Measurements from ENCODE around the gene ARID1B. TPM values are rescaled to one million over a fixed set of nuclear protein-coding genes. Genes with fewer than 3 reads are reported as not detected.
A peak's percentile ranks its signal among the peaks of the same experiment; 100 is the strongest.

ARID1B gene
- total and polyA plus RNA-seq, 2 of the 13 experiments (the other 11 are each of a cell fraction or from before 2014, with no cell fraction given), result 20.1 to 32.6 TPM

DNA sequence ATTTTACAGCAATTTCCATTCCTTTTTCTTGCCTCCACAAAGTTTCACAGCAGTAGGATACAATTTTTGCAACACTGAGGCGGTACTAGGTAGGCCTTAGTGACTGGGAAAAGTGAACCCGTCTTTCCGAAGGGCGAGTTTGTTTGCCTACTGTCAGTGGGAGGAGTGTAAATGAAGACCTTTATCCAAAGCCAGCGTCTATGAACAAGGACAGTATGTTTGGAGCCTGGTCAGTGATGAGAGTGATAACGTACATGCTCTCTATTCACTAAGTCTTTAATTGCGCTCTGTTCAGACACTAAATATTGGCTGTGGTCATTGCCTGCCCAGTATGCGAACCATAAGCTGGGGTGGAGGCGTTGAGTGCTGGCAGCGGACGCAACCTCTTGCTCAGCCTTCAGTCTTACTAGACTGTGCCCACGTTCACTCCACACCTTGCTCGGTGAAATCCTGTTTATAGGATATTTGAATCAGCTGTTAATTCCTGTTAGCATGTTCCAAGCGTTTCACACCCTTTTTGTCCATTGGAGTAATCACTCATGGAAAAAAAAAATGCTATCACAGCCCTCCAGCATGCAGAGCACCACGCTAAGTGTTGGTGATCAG is 400.7 kb downstream of the ARID1B start (continued):
- TF ChIP-seq, protein P1, sequence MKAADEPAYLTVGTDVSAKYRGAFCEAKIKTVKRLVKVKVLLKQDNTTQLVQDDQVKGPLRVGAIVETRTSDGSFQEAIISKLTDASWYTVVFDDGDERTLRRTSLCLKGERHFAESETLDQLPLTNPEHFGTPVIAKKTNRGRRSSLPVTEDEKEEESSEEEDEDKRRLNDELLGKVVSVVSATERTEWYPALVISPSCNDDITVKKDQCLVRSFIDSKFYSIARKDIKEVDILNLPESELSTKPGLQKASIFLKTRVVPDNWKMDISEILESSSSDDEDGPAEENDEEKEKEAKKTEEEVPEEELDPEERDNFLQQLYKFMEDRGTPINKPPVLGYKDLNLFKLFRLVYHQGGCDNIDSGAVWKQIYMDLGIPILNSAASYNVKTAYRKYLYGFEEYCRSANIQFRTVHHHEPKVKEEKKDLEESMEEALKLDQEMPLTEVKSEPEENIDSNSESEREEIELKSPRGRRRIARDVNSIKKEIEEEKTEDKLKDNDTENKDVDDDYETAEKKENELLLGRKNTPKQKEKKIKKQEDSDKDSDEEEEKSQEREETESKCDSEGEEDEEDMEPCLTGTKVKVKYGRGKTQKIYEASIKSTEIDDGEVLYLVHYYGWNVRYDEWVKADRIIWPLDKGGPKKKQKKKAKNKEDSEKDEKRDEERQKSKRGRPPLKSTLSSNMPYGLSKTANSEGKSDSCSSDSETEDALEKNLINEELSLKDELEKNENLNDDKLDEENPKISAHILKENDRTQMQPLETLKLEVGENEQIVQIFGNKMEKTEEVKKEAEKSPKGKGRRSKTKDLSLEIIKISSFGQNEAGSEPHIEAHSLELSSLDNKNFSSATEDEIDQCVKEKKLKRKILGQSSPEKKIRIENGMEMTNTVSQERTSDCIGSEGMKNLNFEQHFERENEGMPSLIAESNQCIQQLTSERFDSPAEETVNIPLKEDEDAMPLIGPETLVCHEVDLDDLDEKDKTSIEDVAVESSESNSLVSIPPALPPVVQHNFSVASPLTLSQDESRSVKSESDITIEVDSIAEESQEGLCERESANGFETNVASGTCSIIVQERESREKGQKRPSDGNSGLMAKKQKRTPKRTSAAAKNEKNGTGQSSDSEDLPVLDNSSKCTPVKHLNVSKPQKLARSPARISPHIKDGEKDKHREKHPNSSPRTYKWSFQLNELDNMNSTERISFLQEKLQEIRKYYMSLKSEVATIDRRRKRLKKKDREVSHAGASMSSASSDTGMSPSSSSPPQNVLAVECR (CRISPR knock-in tag; IDR thresholded peaks at IDR 0.05; ENCODE audit: borderline replicate concordance), result no peak; the same call in 1 of the 2 replicates
- TF ChIP-seq CBX5 (CRISPR knock-in tag; IDR thresholded peaks at IDR 0.05; ENCODE audit: borderline replicate concordance) (no peak), ZSCAN9 (CRISPR knock-in tag; IDR thresholded peaks at IDR 0.05; ENCODE audit: borderline replicate concordance) (no peak), ZNF205 (CRISPR knock-in tag; IDR thresholded peaks at IDR 0.05) (no peak), NBN (conservative IDR thresholded peaks at IDR 0.05) (no peak), SMARCC2 (IDR thresholded peaks at IDR 0.05) (no peak), HNF4A (CRISPR knock-in tag; IDR thresholded peaks at IDR 0.05) (no peak; the same call in 1 of the 2 replicates), NR1H2 (CRISPR knock-in tag; IDR thresholded peaks at IDR 0.05; ENCODE audit: borderline replicate concordance, low read depth) (no peak), SP1 (IDR thresholded peaks at IDR 0.05) (no peak), SP1 (CRISPR knock-in tag; IDR thresholded peaks at IDR 0.05) (no peak), RARG (CRISPR knock-in tag; IDR thresholded peaks at IDR 0.05; ENCODE audit: low read depth) (no peak), ZNF44 (CRISPR knock-in tag; IDR thresholded peaks at IDR 0.05) (0 out of 2 replicates have a peak, but pooled peaks have one; percentile 38), TSC22D2 (CRISPR knock-in tag; IDR thresholded peaks at IDR 0.05; ENCODE audit: borderline replicate concordance) (no peak), MAFF (IDR thresholded peaks at IDR 0.05; ENCODE audit: low read depth, low read length) (no peak)
- TF ChIP-seq, protein P2, sequence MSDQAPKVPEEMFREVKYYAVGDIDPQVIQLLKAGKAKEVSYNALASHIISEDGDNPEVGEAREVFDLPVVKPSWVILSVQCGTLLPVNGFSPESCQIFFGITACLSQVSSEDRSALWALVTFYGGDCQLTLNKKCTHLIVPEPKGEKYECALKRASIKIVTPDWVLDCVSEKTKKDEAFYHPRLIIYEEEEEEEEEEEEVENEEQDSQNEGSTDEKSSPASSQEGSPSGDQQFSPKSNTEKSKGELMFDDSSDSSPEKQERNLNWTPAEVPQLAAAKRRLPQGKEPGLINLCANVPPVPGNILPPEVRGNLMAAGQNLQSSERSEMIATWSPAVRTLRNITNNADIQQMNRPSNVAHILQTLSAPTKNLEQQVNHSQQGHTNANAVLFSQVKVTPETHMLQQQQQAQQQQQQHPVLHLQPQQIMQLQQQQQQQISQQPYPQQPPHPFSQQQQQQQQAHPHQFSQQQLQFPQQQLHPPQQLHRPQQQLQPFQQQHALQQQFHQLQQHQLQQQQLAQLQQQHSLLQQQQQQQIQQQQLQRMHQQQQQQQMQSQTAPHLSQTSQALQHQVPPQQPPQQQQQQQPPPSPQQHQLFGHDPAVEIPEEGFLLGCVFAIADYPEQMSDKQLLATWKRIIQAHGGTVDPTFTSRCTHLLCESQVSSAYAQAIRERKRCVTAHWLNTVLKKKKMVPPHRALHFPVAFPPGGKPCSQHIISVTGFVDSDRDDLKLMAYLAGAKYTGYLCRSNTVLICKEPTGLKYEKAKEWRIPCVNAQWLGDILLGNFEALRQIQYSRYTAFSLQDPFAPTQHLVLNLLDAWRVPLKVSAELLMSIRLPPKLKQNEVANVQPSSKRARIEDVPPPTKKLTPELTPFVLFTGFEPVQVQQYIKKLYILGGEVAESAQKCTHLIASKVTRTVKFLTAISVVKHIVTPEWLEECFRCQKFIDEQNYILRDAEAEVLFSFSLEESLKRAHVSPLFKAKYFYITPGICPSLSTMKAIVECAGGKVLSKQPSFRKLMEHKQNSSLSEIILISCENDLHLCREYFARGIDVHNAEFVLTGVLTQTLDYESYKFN (CRISPR knock-in tag; conservative IDR thresholded peaks at IDR 0.05), result 0 out of 2 replicates have a peak, but pooled peaks have one; percentile 18
- TF ChIP-seq, protein P3, sequence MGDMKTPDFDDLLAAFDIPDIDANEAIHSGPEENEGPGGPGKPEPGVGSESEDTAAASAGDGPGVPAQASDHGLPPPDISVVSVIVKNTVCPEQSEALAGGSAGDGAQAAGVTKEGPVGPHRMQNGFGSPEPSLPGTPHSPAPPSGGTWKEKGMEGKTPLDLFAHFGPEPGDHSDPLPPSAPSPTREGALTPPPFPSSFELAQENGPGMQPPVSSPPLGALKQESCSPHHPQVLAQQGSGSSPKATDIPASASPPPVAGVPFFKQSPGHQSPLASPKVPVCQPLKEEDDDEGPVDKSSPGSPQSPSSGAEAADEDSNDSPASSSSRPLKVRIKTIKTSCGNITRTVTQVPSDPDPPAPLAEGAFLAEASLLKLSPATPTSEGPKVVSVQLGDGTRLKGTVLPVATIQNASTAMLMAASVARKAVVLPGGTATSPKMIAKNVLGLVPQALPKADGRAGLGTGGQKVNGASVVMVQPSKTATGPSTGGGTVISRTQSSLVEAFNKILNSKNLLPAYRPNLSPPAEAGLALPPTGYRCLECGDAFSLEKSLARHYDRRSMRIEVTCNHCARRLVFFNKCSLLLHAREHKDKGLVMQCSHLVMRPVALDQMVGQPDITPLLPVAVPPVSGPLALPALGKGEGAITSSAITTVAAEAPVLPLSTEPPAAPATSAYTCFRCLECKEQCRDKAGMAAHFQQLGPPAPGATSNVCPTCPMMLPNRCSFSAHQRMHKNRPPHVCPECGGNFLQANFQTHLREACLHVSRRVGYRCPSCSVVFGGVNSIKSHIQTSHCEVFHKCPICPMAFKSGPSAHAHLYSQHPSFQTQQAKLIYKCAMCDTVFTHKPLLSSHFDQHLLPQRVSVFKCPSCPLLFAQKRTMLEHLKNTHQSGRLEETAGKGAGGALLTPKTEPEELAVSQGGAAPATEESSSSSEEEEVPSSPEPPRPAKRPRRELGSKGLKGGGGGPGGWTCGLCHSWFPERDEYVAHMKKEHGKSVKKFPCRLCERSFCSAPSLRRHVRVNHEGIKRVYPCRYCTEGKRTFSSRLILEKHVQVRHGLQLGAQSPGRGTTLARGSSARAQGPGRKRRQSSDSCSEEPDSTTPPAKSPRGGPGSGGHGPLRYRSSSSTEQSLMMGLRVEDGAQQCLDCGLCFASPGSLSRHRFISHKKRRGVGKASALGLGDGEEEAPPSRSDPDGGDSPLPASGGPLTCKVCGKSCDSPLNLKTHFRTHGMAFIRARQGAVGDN (CRISPR knock-in tag; IDR thresholded peaks at IDR 0.05), result no peak
- TF ChIP-seq, protein P4, sequence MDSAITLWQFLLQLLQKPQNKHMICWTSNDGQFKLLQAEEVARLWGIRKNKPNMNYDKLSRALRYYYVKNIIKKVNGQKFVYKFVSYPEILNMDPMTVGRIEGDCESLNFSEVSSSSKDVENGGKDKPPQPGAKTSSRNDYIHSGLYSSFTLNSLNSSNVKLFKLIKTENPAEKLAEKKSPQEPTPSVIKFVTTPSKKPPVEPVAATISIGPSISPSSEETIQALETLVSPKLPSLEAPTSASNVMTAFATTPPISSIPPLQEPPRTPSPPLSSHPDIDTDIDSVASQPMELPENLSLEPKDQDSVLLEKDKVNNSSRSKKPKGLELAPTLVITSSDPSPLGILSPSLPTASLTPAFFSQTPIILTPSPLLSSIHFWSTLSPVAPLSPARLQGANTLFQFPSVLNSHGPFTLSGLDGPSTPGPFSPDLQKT (CRISPR knock-in tag; IDR thresholded peaks at IDR 0.05; ENCODE audit: borderline replicate concordance), result no peak
